ENCODE data around the gene MAML2. TPM values are rescaled to one million over a fixed set of nuclear protein-coding genes. Genes with fewer than 3 reads are reported as not detected.

MAML2 gene
- total and polyA plus RNA-seq, 10 donors = 2.7 to 43.4 (median 27.2) TPM

DNA sequence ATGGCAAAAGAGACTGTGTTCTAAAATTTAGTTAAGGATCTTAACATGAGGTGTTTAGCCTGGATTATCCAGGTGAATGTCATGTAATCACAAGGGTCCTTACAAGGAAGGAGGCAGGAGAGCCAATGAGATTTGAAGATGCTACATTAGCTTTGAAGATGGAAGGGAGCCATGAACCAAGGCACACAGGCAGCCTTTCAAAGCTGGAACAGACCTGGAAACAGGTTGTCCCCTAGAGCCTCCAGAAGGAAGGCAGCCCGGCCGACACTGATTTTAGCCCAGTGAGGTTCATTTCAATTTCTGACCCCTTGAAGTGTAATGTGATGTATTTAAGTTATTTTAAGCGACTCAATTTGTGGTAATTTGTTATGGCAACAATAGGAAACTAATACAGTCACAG is 223.8 kb downstream of the MAML2 start:
- no peak overlapping the region for H3K27ac ChIP-seq
- H3K4me3 ChIP-seq = no peak overlapping the region
- peaks cover 0 to 12% (median 0%) of the 10 kb centered on the region in 6 donors for H3K4me1 ChIP-seq
- whole genome bisulfite sequencing, 5 donors = 67 to 100% (median 85%) methylated on average over 2 to 3 of the region's 3 CpGs
- intact Hi-C loops (cut with DNase I; ENCODE audit: low total_unique reads) = no loop called here
- no peak for DNase-seq
- H3K36me3 ChIP-seq = peaks cover 0 to 14% (median 0%) of the 10 kb centered on the region in 6 donors
- H3K27me3 ChIP-seq (replicated peaks in 1 of 7) = no peaks in the 10 kb centered on the region
- H3K9me3 ChIP-seq = no peaks in the 10 kb centered on the region
- TF ChIP-seq, protein P1, sequence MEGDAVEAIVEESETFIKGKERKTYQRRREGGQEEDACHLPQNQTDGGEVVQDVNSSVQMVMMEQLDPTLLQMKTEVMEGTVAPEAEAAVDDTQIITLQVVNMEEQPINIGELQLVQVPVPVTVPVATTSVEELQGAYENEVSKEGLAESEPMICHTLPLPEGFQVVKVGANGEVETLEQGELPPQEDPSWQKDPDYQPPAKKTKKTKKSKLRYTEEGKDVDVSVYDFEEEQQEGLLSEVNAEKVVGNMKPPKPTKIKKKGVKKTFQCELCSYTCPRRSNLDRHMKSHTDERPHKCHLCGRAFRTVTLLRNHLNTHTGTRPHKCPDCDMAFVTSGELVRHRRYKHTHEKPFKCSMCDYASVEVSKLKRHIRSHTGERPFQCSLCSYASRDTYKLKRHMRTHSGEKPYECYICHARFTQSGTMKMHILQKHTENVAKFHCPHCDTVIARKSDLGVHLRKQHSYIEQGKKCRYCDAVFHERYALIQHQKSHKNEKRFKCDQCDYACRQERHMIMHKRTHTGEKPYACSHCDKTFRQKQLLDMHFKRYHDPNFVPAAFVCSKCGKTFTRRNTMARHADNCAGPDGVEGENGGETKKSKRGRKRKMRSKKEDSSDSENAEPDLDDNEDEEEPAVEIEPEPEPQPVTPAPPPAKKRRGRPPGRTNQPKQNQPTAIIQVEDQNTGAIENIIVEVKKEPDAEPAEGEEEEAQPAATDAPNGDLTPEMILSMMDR (IDR thresholded peaks at IDR 0.05 in 8 of 11, conservative IDR thresholded peaks at IDR 0.05 in 3 of 11) = no peak
- TF ChIP-seq POLR2A (IDR thresholded peaks at IDR 0.05) = no peak
- no peak for TF ChIP-seq POLR2AphosphoS5 (IDR thresholded peaks at IDR 0.05)

DNA sequence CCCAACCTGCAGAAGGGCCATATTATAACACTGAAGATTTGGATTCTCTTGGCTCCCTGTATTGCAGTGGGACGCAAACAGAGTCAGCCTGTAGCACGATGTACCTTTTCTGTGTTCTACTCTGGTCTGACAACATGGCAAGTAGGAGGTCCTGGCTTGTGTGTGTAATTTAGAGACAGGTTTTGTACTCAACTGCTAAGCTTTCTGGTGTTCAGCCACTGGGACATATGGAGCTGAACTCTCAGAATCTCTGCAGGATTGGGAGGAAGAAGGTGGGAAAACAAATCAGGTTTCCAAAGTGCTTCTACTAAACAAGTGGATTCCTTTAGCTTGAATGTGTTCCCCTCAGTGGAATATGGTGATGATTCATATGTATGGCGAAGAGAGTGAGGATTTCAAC is 226.6 kb downstream of the MAML2 start:
- H3K4me1 ChIP-seq = peaks cover 0 to 22% (median 0%) of the 10 kb centered on the region in 6 donors
- H3K27ac ChIP-seq = no peak overlapping the region
- no peaks in the 10 kb centered on the region for H3K9me3 ChIP-seq
- H3K27me3 ChIP-seq (replicated peaks in 1 of 7) = no peaks in the 10 kb centered on the region
- 94 to 99% (median 97%) methylated on average over 3 of the region's 3 CpGs for WGBS, 5 donors
- no peak for DNase-seq
- H3K4me3 ChIP-seq = no peak overlapping the region
- no peak for TF ChIP-seq POLR2AphosphoS5 (IDR thresholded peaks at IDR 0.05)
- TF ChIP-seq, protein P1 (IDR thresholded peaks at IDR 0.05 in 8 of 11, conservative IDR thresholded peaks at IDR 0.05 in 3 of 11) = no peak
- no peak for TF ChIP-seq POLR2A (IDR thresholded peaks at IDR 0.05)
- peaks cover 0 to 14% (median 0%) of the 10 kb centered on the region in 6 donors for H3K36me3 ChIP-seq
- intact Hi-C loops (cut with DNase I; ENCODE audit: low total_unique reads) = no loop called here

DNA sequence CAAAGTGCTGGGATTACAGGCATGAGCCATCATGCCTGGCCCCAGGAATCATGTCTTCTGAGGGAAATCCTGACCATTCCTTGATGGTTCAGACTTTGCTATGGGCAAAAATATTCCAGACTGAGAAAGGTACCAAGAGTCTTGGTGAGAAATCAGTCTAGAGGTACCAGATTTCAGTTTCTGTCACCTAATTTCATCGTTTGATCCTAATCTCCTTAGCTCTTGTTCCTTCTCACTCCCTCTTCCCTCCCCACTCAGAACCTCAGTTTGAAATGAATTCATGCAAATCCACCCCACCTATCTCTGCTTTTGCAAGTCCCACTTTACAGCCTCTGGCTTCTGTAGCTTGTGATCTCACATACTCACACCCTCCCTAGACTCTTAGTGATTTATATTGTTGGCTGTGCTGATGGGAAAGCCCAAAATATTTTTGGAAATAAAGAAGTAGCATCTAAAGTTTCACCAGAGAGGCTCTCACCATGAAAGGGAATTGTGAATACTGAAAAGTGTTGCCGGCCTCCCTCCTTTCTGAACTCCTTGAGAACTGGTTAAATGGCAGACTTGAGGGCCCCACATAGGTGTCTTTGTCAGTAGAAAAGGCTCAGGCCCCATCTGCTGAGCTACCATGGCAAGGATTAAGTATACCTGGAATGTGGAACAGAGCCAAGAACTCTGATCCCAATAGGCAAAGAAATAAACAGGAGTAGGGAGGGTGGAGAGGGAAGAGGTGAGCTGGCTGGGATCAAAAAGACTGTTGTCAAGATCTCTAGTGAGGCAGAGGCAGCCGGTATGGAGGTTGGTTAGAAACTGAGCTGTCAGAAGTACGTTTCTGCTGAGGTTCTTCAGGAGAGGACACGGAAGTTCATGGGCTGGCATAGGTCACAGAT is 228.6 kb downstream of the MAML2 start:
- peaks cover 0 to 22% (median 0%) of the 10 kb centered on the region in 6 donors for H3K4me1 ChIP-seq
- TF ChIP-seq, protein P1 (IDR thresholded peaks at IDR 0.05 in 8 of 11, conservative IDR thresholded peaks at IDR 0.05 in 3 of 11) = no peak
- no peak for TF ChIP-seq POLR2AphosphoS5 (IDR thresholded peaks at IDR 0.05)
- TF ChIP-seq POLR2A (IDR thresholded peaks at IDR 0.05) = no peak

DNA sequence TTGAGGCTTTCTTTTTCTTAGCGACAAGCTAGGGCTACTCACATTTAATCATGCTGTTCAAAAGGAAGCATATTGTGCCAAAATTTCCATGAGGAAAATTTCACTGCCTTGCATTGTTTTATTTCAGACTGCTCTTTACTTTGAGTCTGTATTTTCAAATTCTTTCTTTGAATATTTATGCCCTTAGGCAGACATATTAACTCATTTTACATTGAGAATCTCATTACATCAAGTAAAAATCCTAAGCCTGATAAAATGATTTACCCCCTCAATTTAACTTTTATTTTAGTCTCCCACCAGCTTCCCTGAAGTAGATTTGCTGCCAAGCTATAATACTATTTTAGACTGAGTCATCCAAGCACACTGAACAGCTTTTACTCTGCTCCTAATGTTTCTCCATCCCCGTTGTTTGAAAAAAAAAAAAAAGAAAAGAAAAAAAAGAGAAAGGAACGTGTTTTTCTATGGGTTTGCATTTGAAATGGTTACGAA is 229.8 kb downstream of the MAML2 start:
- Histone ChIP-seq H3K27ac (peak overlapping the region in 6 of 8 donors; percentile 3 to 54 (median 20)), H3K4me1 (peaks cover 0 to 22% (median 0%) of the 10 kb centered on the region in 6 donors), H3K4me3 (no peak overlapping the region), H3K36me3 (peaks cover 0 to 11% (median 0%) of the 10 kb centered on the region in 6 donors), H3K9me3 (no peaks in the 10 kb centered on the region), H3K27me3 (replicated peaks in 1 of 7) (no peaks in the 10 kb centered on the region)
- WGBS, 5 donors = 52 to 72% (median 70%) methylated on average over 4 of the region's 4 CpGs
- no peak for DNase-seq
- intact Hi-C loops (cut with DNase I; ENCODE audit: low total_unique reads) = no loop called here
- TF ChIP-seq POLR2AphosphoS5 (IDR thresholded peaks at IDR 0.05) (no peak), POLR2A (IDR thresholded peaks at IDR 0.05) (no peak)
- TF ChIP-seq, protein P1 (IDR thresholded peaks at IDR 0.05 in 8 of 11, conservative IDR thresholded peaks at IDR 0.05 in 3 of 11) = no peak

More for the DNA sequence above, 228.6 kb downstream of the MAML2 start:
- 87 to 95% (median 93%) methylated on average over 5 of the region's 5 CpGs for WGBS, 5 donors
- peak overlapping the region in 2 of 8 donors; percentile 3 to 6 for H3K27ac ChIP-seq
- H3K36me3 ChIP-seq = peaks cover 0 to 11% (median 0%) of the 10 kb centered on the region in 6 donors
- H3K27me3 ChIP-seq (replicated peaks in 1 of 7) = no peaks in the 10 kb centered on the region
- no peak overlapping the region for H3K4me3 ChIP-seq
- no peaks in the 10 kb centered on the region for H3K9me3 ChIP-seq
- no peak for DNase-seq
- intact Hi-C loops (cut with DNase I; ENCODE audit: low total_unique reads) = no loop called here

All from spleen (tissue), 11 donors.